Activated T-helper 2 cell treated with anti-CD3 and anti-CD28 coated beads, Interferon-gamma antibody, Interleukin-2, Interleukin-4, amounts not matched to agents 10 μg/mL and 5 μg/mL and 100 μg/mL, durations not matched to agents 14 hours and 24 hours and 36 hours (primary cell): Measurements from ENCODE around the gene MOV10L1. TPM values are rescaled to one million over a fixed set of nuclear protein-coding genes. Genes with fewer than 3 reads are reported as not detected.

ENCODE experiments used
- DNase-seq: peaks from one replicate; pipeline ENCODE4 v3.0.0; 2021; ENCODE audit warnings: low spot score
- H3K27ac Mint-ChIP-seq: one replicate; pipeline ENCODE4 v1.8.0; 2021; ENCODE audit warnings: mixed read lengths
- H3K27me3 Mint-ChIP-seq: one replicate; pipeline ENCODE4 v1.8.0; 2021; ENCODE audit warnings: low read depth, mixed read lengths
- H3K36me3 Mint-ChIP-seq: one replicate; pipeline ENCODE4 v1.8.0; 2021; ENCODE audit warnings: low read depth, mixed read lengths
- H3K4me1 Mint-ChIP-seq: one replicate; pipeline ENCODE4 v1.8.0; 2021; ENCODE audit warnings: low read depth, mixed read lengths
- H3K4me3 Mint-ChIP-seq: one replicate; pipeline ENCODE4 v1.8.0; 2021; ENCODE audit warnings: low read depth, mild to moderate bottlenecking, moderate library complexity, mixed read lengths
- H3K9me3 Mint-ChIP-seq: one replicate; pipeline ENCODE4 v1.8.0; 2021; ENCODE audit warnings: mixed read lengths
- intact Hi-C: fragments of 100-400 bp; cut with micrococcal nuclease; formaldehyde crosslinking; loops from one replicate; pipeline ENCODE4 v1.15.1; 2023
- total RNA-seq: library from RNA; stranded (reverse); gene quantifications from 2 replicates; pipeline ENCODE4 v1.2.3, GENCODE V29; 2022

MOV10L1 gene
- total RNA-seq, 1 donor from 2014 or later: 0.07 TPM

DNA sequence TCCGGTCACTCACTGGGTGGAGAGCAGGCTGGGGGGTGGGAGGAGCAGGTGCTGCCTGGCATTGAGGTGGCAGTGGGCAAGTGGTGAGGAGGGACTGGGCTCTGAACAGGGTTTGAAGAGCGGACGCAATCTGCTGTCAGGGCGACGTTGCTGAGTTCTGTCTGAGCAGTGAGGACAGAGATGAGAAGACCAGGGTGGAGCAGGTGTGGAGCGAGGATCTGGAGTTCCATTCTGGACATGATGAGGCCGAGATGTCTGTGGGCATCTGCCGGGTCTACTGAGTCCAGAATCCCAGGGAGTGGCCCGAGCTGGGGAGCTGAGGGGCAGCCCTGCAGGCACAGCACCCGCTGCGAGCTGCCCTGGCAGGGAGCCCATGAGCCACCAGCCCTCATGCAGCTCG, 2.2 kb upstream of the MOV10L1 start:
- peaks cover 9% of the 10 kb centered on the region for H3K4me1 Mint-ChIP-seq
- peaks cover 9% of the 10 kb centered on the region for H3K9me3 Mint-ChIP-seq
- H3K27ac Mint-ChIP-seq: no peak overlapping the region
- H3K27me3 Mint-ChIP-seq: peaks cover 11% of the 10 kb centered on the region
- no peak for DNase-seq
- H3K36me3 Mint-ChIP-seq: peaks cover 13% of the 10 kb centered on the region
- no peak overlapping the region for H3K4me3 Mint-ChIP-seq
- intact Hi-C loops: no loop called here

GRCh38 chr22:50088096-50088495, 1.7 kb upstream of the MOV10L1 start:
- Mint-ChIP-seq H3K27me3 (peaks cover 11% of the 10 kb centered on the region), H3K36me3 (peaks cover 13% of the 10 kb centered on the region), H3K4me3 (no peak overlapping the region), H3K4me1 (peaks cover 9% of the 10 kb centered on the region), H3K9me3 (peaks cover 9% of the 10 kb centered on the region), H3K27ac (no peak overlapping the region)
- intact Hi-C loops: no loop called here
- DNase-seq: no peak

DNA sequence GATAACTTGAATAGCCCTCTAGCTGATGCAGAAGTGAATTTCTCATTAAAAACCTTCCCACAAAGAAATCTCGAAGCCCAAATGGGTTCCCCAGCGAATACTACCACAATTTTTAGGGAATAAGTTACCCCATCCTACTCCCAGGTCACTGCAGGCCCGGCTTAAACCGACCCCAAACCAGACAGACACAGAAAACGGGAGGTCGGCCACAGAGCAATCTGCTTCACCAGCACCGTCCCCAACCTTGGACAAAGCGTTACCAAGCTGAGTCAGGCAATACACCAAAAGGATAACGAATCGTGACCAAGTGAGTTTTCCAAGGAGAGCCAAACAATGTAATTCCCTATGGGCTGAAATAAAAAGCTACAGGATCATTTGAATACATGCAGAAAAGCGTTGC, 575 bp upstream of the MOV10L1 start:
- Mint-ChIP-seq H3K27me3 (peaks cover 17% of the 10 kb centered on the region), H3K4me3 (no peak overlapping the region), H3K36me3 (peaks cover 13% of the 10 kb centered on the region), H3K9me3 (peaks cover 9% of the 10 kb centered on the region), H3K4me1 (peaks cover 9% of the 10 kb centered on the region), H3K27ac (no peak overlapping the region)
- DNase-seq: no peak
- intact Hi-C loops: no loop called here

GRCh38 chr22:50090412-50090714, 557 bp downstream of the MOV10L1 start:
- H3K27ac Mint-ChIP-seq: no peak overlapping the region
- peaks cover 14% of the 10 kb centered on the region for H3K27me3 Mint-ChIP-seq
- no peak overlapping the region for H3K4me3 Mint-ChIP-seq
- intact Hi-C loops: no loop called here
- DNase-seq: no peak
- H3K9me3 Mint-ChIP-seq: peaks cover 6% of the 10 kb centered on the region
- peaks cover 10% of the 10 kb centered on the region for H3K36me3 Mint-ChIP-seq
- peaks cover 4% of the 10 kb centered on the region for H3K4me1 Mint-ChIP-seq

DNA sequence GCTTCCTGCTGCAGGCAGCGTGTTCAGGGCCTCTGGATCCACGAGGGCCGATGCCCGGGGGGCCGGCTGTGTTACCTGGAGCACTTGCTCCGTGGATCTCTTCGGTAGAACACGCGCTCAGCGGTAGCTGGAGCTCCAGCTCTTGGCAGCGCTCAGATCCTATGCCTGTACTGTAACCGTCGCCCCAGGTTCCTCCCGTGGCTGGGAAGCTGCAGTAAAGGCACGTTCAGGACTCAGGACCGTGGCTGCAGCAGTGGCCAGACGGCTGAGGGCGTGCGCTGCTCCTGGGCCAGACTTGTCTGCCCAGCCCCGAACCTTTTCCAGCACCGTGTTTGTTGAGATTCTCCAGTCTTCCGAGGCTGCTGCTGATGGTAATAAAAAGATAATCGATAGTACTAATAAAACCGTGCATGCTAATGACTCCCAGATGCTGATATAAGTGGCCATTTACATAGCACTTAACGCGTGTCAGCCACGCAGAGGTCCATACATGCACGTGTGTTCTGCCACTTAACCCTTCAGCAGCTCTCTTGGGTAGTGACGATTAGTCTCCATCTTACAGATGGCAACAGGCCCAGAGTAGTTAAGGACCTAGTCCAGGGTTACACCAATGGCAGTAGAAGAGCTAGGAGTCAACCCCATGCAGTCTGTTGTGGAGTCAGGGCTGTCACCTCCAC, 1.4 kb downstream of the MOV10L1 start:
- H3K4me1 Mint-ChIP-seq: no peaks in the 10 kb centered on the region

DNA sequence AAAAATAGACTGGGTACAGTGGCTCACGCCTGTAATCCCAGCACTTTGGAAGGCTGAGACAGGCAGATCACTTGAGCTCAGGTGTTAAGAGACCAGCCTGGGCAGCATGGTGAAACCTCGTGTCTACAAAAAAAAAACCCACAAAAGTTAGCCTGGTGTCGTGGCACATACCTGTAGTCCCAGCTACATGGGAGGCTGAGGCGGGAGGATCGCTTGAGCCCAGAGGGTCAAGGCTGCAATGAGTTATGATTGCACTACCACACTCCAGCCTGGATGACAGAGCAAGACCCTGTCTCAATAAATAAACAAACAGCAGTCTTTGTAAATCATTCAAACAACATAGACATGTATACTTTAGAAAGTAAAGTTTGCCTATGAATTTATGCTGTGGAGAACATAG, 2.5 kb downstream of the MOV10L1 start:
- Mint-ChIP-seq H3K36me3 (peaks cover under 1% of the 10 kb centered on the region), H3K4me1 (no peaks in the 10 kb centered on the region), H3K4me3 (no peak overlapping the region), H3K9me3 (peaks cover 5% of the 10 kb centered on the region), H3K27ac (no peak overlapping the region), H3K27me3 (peaks cover 17% of the 10 kb centered on the region)
- intact Hi-C loops: no loop called here
- no peak for DNase-seq

More for the DNA sequence above, 1.4 kb downstream of the MOV10L1 start:
- peaks cover 16% of the 10 kb centered on the region for H3K27me3 Mint-ChIP-seq
- H3K27ac Mint-ChIP-seq: no peak overlapping the region
- no peak overlapping the region for H3K4me3 Mint-ChIP-seq
- H3K9me3 Mint-ChIP-seq: peaks cover 5% of the 10 kb centered on the region
- DNase-seq: no peak
- peaks cover 10% of the 10 kb centered on the region for H3K36me3 Mint-ChIP-seq
- intact Hi-C loops: no loop called here

- no peaks in the 10 kb centered on the region for H3K9me3 Mint-ChIP-seq
- intact Hi-C loops: no loop called here
- no peak overlapping the region for H3K27ac Mint-ChIP-seq
- H3K36me3 Mint-ChIP-seq: no peaks in the 10 kb centered on the region
- no peak overlapping the region for H3K4me3 Mint-ChIP-seq
- H3K4me1 Mint-ChIP-seq: no peaks in the 10 kb centered on the region
- peaks cover 27% of the 10 kb centered on the region for H3K27me3 Mint-ChIP-seq
- no peak for DNase-seq
Measured at GRCh38 chr22:50098052-50098451, 8.2 kb downstream of the MOV10L1 start.

GRCh38 chr22:50101870-50102565, 12.2 kb downstream of the MOV10L1 start:
- no peak overlapping the region for H3K27ac Mint-ChIP-seq
- no peaks in the 10 kb centered on the region for H3K36me3 Mint-ChIP-seq
- H3K4me1 Mint-ChIP-seq: peaks cover 6% of the 10 kb centered on the region
- no peak overlapping the region for H3K4me3 Mint-ChIP-seq
- intact Hi-C loops: no loop called here
- no peaks in the 10 kb centered on the region for H3K9me3 Mint-ChIP-seq
- no peak for DNase-seq
- peaks cover 11% of the 10 kb centered on the region for H3K27me3 Mint-ChIP-seq

DNA sequence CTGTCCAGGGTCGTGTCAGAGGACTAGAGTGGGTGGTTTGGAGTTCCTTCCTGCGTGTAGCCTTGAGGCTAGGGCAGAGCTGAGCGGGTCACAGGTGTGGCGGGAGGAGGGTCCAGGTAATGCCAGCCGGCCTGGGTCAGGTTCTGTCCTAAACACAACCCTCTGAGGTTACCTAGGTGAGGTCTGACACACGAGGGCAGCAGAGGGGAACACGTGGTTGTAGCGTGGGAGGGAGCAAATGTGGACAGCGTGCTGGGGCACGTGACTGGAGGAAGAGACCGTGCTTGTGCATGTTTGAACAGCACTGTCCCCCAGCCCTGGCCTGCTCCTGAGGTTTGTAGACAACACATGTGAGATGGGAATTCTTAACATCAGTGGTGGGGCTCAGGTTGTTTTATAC, 13.1 kb downstream of the MOV10L1 start:
- Mint-ChIP-seq H3K9me3 (no peaks in the 10 kb centered on the region), H3K36me3 (no peaks in the 10 kb centered on the region), H3K27ac (no peak overlapping the region), H3K4me3 (no peak overlapping the region), H3K4me1 (peaks cover 6% of the 10 kb centered on the region), H3K27me3 (peaks cover 6% of the 10 kb centered on the region)
- intact Hi-C loops: no loop called here
- no peak for DNase-seq

DNA sequence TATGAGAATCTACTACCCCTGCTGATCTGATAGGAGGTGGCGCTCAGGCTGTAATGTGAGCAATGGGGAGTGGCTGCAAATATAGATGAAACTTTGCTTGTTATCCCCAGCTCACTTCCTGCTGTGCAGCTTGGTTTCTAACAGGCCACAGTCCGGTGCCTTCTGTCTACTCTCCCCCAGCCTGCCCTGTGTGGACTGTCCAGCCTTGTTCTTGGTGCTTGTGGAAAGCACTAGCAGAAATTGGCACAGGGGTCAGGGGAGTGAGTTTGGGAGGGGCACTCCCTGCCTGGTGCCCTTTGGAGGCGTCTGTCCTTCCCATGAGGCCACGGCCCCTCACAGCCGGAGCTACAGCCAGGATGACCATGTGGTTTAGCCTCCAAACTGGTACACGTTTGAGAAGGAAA, 14.3 kb downstream of the MOV10L1 start:
- no peak for DNase-seq
- no peak overlapping the region for H3K27ac Mint-ChIP-seq
- H3K27me3 Mint-ChIP-seq: no peaks in the 10 kb centered on the region
- H3K36me3 Mint-ChIP-seq: no peaks in the 10 kb centered on the region
- intact Hi-C loops: no loop called here
- peaks cover 6% of the 10 kb centered on the region for H3K4me1 Mint-ChIP-seq
- H3K4me3 Mint-ChIP-seq: no peak overlapping the region
- no peaks in the 10 kb centered on the region for H3K9me3 Mint-ChIP-seq

- intact Hi-C loops: no loop called here
- Mint-ChIP-seq H3K27ac (peak overlapping the region; percentile 43), H3K36me3 (no peaks in the 10 kb centered on the region), H3K4me1 (peaks cover 6% of the 10 kb centered on the region), H3K9me3 (no peaks in the 10 kb centered on the region), H3K4me3 (peak overlapping the region; percentile 40), H3K27me3 (no peaks in the 10 kb centered on the region)
- no peak for DNase-seq
Measured at GRCh38 chr22:50105208-50106100, 15.6 kb downstream of the MOV10L1 start.

GRCh38 chr22:50107529-50107928, 17.7 kb downstream of the MOV10L1 start:
- H3K4me3 Mint-ChIP-seq: no peak overlapping the region
- H3K9me3 Mint-ChIP-seq: no peaks in the 10 kb centered on the region
- no peak for DNase-seq
- intact Hi-C loops: no loop called here
- H3K4me1 Mint-ChIP-seq: peaks cover 13% of the 10 kb centered on the region
- no peaks in the 10 kb centered on the region for H3K36me3 Mint-ChIP-seq
- no peak overlapping the region for H3K27ac Mint-ChIP-seq
- no peaks in the 10 kb centered on the region for H3K27me3 Mint-ChIP-seq

- no peak for DNase-seq
- peaks cover 9% of the 10 kb centered on the region for H3K4me1 Mint-ChIP-seq
- no peaks in the 10 kb centered on the region for H3K36me3 Mint-ChIP-seq
- no peak overlapping the region for H3K27ac Mint-ChIP-seq
- no peaks in the 10 kb centered on the region for H3K9me3 Mint-ChIP-seq
- intact Hi-C loops: no loop called here
- peaks cover 3% of the 10 kb centered on the region for H3K27me3 Mint-ChIP-seq
- H3K4me3 Mint-ChIP-seq: no peak overlapping the region
Measured at GRCh38 chr22:50111056-50111455, 21.2 kb downstream of the MOV10L1 start.
